Gastroesophageal sphincter (tissue), 3 donors: ENCODE data around the gene MLLT3.

ENCODE experiments used
- POLR2A ChIP-seq, 2 donors: fragments of 450-650 bp; IDR thresholded peaks; one replicate each; pipeline ENCODE4 v1.6.1; 2017; ENCODE audit warnings: antibody characterized with exemption in 2 of 2, mild to moderate bottlenecking in 2 of 2, moderate library complexity in 1 of 2
- POLR2AphosphoS5 ChIP-seq: sonication (generic); formaldehyde crosslinking; IDR thresholded peaks from one replicate; pipeline ENCODE4 v1.6.1; 2017; ENCODE audit warnings: antibody characterized with exemption
- TF ChIP-seq, protein P1 (sequence below), 4 experiments: fragments of 200-600 bp in 2 of 4; fragments of 450-650 bp in 2 of 4; sonication (generic) in 1 of 4; IDR thresholded peaks; one replicate each; pipeline ENCODE4 v1.5.1; 2017 to 2019; ENCODE audit warnings: antibody characterized with exemption in 4 of 4, mild to moderate bottlenecking in 2 of 4, moderate library complexity in 2 of 4

DNA sequence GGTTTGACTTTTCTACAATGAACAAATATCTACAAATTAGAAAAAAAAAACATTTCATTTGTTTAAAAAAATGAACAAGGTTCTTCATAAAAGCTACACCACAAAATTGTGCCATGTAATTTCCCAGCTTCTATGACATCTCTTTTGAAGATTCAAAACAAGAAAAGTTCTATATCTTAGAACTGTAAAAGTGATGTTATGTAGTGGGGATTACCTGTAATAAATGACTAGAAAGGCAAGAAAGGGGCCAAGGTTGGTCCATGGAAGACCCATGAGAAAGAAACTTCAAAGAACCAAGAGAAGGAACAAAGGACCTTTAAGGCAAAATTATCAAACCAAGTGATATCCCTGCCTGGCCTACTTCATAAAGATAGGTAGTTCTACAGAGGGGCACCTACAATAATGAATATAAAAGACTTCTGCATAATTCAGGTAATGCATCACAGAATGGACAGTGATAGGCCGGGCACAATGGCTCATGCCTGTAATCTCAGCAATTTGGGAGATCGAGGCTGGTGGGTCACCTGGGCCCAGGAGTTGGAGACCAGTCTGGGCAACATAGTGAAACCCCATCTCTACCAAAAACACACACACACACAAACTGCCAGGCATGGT lies 7.6 kb downstream of the MLLT3 start:
- no peak for TF ChIP-seq POLR2AphosphoS5
- TF ChIP-seq, protein P1, sequence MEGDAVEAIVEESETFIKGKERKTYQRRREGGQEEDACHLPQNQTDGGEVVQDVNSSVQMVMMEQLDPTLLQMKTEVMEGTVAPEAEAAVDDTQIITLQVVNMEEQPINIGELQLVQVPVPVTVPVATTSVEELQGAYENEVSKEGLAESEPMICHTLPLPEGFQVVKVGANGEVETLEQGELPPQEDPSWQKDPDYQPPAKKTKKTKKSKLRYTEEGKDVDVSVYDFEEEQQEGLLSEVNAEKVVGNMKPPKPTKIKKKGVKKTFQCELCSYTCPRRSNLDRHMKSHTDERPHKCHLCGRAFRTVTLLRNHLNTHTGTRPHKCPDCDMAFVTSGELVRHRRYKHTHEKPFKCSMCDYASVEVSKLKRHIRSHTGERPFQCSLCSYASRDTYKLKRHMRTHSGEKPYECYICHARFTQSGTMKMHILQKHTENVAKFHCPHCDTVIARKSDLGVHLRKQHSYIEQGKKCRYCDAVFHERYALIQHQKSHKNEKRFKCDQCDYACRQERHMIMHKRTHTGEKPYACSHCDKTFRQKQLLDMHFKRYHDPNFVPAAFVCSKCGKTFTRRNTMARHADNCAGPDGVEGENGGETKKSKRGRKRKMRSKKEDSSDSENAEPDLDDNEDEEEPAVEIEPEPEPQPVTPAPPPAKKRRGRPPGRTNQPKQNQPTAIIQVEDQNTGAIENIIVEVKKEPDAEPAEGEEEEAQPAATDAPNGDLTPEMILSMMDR (IDR thresholded peaks at IDR 0.05), result no peak
- TF ChIP-seq POLR2A (IDR thresholded peaks at IDR 0.05), result no peak
